Germinal center (tissue), 1 donor: ENCODE results near the gene C2orf92.

Experiments
- DNase-seq: peaks from one replicate; pipeline ENCODE4 v3.0.0; 2012; ENCODE audit warnings: mixed read lengths, low spot score

Gene C2orf92

GRCh38 chr2:97745474-97746174 lies 76.1 kb downstream of the C2orf92 start:
- DNase-seq, result no peak

- no peak for DNase-seq
Observed at GRCh38 chr2:97747285-97747684, 77.8 kb downstream of the C2orf92 start.

- no peak for DNase-seq
Observed at GRCh38 chr2:97747716-97748115, 78.2 kb downstream of the C2orf92 start.

- DNase-seq, result no peak
Observed at GRCh38 chr2:97749581-97749980, 80.1 kb downstream of the C2orf92 start.

- DNase-seq, result no peak
Observed at GRCh38 chr2:97750017-97750416, 80.5 kb downstream of the C2orf92 start.

- no peak for DNase-seq
Observed at GRCh38 chr2:97751752-97752151, 82.2 kb downstream of the C2orf92 start.
